Keratinocyte (primary cell): ENCODE results near the gene EPHA3.

Experiments used
- CTCF ChIP-seq, 3 experiments: IDR thresholded peaks in 1 of 3; conservative IDR thresholded peaks in 1 of 3; optimal IDR thresholded peaks in 1 of 3; 2 replicates in 2 of 3; 3 replicates in 1 of 3; pipeline versions ENCODE3 to v1.5.1; 2011; ENCODE audit warnings: low read length in 3 of 3, mild to moderate bottlenecking in 3 of 3, moderate library complexity in 2 of 3, control low read depth in 1 of 3, inconsistent platforms in 1 of 3; ENCODE audit not compliant: insufficient read depth in 2 of 3; ENCODE audit errors: extremely low read depth in 1 of 3
- EZH2 ChIP-seq: IDR thresholded peaks from one replicate; pipeline ENCODE4 v1.6.1; 2012; ENCODE audit warnings: inconsistent platforms, mild to moderate bottlenecking, low read length, moderate library complexity

- TF ChIP-seq CTCF (optimal IDR thresholded peaks at IDR 0.05 in 1 of 3, IDR thresholded peaks at IDR 0.05 in 1 of 3, conservative IDR thresholded peaks at IDR 0.05 in 1 of 3; ENCODE audit: extremely low read depth in 1 of 3, insufficient read depth in 2 of 3, low read length in 3 of 3) (no peak), EZH2 (no peak)
Measured at GRCh38 chr3:89252860-89253259, 145.4 kb downstream of the EPHA3 start.
